Body of pancreas (tissue), 4 donors: Measurements from ENCODE around the gene PIEZO2.

Source experiments
- POLR2A ChIP-seq, 3 donors: fragments of 450-650 bp; IDR thresholded peaks; one replicate each; pipeline ENCODE4 v1.6.1; 2016; ENCODE audit warnings: antibody characterized with exemption in 3 of 3, mild to moderate bottlenecking in 2 of 3
- TF ChIP-seq, protein P1 (sequence below), 7 experiments: fragments of 450-650 bp in 4 of 7; fragments of 200-600 bp in 3 of 7; sonication (generic) in 3 of 7; IDR thresholded peaks; one replicate each; pipeline ENCODE4 v1.5.1; 2016 to 2019; ENCODE audit warnings: antibody characterized with exemption in 7 of 7

DNA sequence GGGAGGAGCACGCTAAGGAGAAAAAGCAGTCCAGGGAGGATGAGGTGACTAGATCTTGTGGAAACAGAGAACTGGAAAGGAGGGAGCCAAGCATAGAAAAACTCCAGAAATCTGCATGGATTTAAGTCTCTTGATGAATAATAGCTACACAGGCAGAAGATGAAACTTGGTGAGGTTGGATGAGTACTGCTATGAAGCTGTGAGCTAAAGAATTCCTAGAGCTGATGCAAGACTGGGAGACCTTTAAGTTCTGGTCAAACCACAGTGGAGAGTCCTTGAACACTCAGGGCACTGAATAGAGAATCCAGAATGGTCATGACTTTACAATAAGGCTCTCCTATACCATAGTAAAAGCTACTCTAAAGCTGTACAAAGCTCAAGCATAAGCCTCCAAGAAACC is 18.4 kb upstream of the PIEZO2 start:
- TF ChIP-seq POLR2A (IDR thresholded peaks at IDR 0.05): no peak
- TF ChIP-seq, protein P1, sequence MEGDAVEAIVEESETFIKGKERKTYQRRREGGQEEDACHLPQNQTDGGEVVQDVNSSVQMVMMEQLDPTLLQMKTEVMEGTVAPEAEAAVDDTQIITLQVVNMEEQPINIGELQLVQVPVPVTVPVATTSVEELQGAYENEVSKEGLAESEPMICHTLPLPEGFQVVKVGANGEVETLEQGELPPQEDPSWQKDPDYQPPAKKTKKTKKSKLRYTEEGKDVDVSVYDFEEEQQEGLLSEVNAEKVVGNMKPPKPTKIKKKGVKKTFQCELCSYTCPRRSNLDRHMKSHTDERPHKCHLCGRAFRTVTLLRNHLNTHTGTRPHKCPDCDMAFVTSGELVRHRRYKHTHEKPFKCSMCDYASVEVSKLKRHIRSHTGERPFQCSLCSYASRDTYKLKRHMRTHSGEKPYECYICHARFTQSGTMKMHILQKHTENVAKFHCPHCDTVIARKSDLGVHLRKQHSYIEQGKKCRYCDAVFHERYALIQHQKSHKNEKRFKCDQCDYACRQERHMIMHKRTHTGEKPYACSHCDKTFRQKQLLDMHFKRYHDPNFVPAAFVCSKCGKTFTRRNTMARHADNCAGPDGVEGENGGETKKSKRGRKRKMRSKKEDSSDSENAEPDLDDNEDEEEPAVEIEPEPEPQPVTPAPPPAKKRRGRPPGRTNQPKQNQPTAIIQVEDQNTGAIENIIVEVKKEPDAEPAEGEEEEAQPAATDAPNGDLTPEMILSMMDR (IDR thresholded peaks at IDR 0.05): no peak
